ENCODE data around the gene HSP90AB1.

The HSP90AB1 gene

GRCh38 chr6:44246663-44247337 lies at the start of gene HSP90AB1:
Gene HSP90AB1 (plus strand): TSS chr6:44247101. CDS start chr6:44248630, 1,529 bp downstream.
- intact Hi-C loops (cut with micrococcal nuclease), result no loop called here
- Mint-ChIP-seq H3K36me3 (ENCODE audit: low read depth) (peaks cover 57% of the 10 kb centered on the region), H3K4me3 (peak within 1 kb of the TSS; percentile 97), H3K27me3 (peaks cover 5% of the 10 kb centered on the region), H3K27ac (peak within 1 kb of the TSS; percentile 92), H3K9me3 (no peaks in the 10 kb centered on the region), H3K4me1 (ENCODE audit: low read depth) (peaks cover 47% of the 10 kb centered on the region)

GRCh38 chr6:44198684-44199083 lies 48.2 kb upstream of the HSP90AB1 start:
- no peaks in the 10 kb centered on the region for H3K9me3 Mint-ChIP-seq

GRCh38 chr6:44199883-44200282 lies 47.0 kb upstream of the HSP90AB1 start:
- Mint-ChIP-seq H3K9me3 (no peaks in the 10 kb centered on the region), H3K4me3 (no peak overlapping the region), H3K36me3 (ENCODE audit: low read depth) (no peaks in the 10 kb centered on the region), H3K4me1 (ENCODE audit: low read depth) (peaks cover 6% of the 10 kb centered on the region), H3K27me3 (peaks cover 2% of the 10 kb centered on the region), H3K27ac (no peak overlapping the region)
- intact Hi-C loops (cut with micrococcal nuclease), result no loop called here

More at GRCh38 chr6:44198684-44199083, 48.2 kb upstream of the HSP90AB1 start:
- Mint-ChIP-seq H3K27me3 (peaks cover 2% of the 10 kb centered on the region), H3K36me3 (ENCODE audit: low read depth) (no peaks in the 10 kb centered on the region), H3K4me1 (ENCODE audit: low read depth) (peaks cover 6% of the 10 kb centered on the region), H3K4me3 (no peak overlapping the region), H3K27ac (no peak overlapping the region)
- intact Hi-C loops (cut with micrococcal nuclease), result no loop called here

- intact Hi-C loops (cut with micrococcal nuclease), result no loop called here
- Mint-ChIP-seq H3K36me3 (ENCODE audit: low read depth) (no peaks in the 10 kb centered on the region), H3K27ac (no peak overlapping the region), H3K27me3 (no peaks in the 10 kb centered on the region), H3K4me1 (ENCODE audit: low read depth) (peaks cover 6% of the 10 kb centered on the region), H3K4me3 (no peak overlapping the region), H3K9me3 (no peaks in the 10 kb centered on the region)
Observed at GRCh38 chr6:44201200-44201599, 45.7 kb upstream of the HSP90AB1 start.

DNA sequence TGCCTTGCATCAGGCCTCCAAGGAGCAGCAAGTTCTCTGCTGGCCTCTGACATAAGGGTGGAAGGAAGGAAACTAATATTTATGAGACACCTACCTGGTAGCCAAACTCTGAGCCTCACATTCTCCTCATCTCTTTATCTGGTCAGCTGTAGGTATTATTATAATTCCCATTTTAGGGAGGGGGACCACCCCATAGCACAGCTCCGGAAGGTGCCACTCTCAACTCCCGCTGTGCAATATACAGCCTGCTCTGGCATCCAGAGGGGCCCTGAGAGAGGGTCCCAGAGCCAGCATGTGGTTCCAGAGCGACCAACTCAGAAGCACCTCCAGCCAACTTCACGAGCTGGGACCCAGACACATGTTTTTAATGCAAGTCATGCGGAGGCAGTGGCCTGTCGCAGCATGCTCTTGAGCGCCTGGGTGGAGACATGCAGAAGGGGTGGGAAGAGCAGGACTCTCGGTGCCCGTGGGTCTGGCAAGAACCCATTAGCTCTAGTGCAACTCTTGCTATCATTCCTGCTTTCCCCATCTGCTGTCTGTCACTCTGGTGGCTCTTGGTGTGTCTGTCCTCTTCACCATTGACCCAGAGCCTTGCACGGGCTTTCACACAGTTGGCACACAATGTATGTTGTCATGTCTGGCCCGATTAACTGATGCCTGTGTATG lies 45.1 kb upstream of the HSP90AB1 start:
- Mint-ChIP-seq H3K9me3 (no peaks in the 10 kb centered on the region), H3K27me3 (no peaks in the 10 kb centered on the region), H3K27ac (no peak overlapping the region), H3K4me1 (ENCODE audit: low read depth) (peaks cover 6% of the 10 kb centered on the region), H3K36me3 (ENCODE audit: low read depth) (no peaks in the 10 kb centered on the region), H3K4me3 (no peak overlapping the region)
- intact Hi-C loops (cut with micrococcal nuclease), result no loop called here

GRCh38 chr6:44202332-44202971 lies 44.4 kb upstream of the HSP90AB1 start:
- H3K4me3 Mint-ChIP-seq, result no peak overlapping the region
- no peaks in the 10 kb centered on the region for H3K27me3 Mint-ChIP-seq
- H3K27ac Mint-ChIP-seq, result no peak overlapping the region

GRCh38 chr6:44202972-44203750 lies 43.7 kb upstream of the HSP90AB1 start:
- no peaks in the 10 kb centered on the region for H3K36me3 Mint-ChIP-seq (ENCODE audit: low read depth)
- H3K4me3 Mint-ChIP-seq, result no peak overlapping the region
- H3K27me3 Mint-ChIP-seq, result no peaks in the 10 kb centered on the region
- intact Hi-C loops (cut with micrococcal nuclease), result no loop called here
- no peak overlapping the region for H3K27ac Mint-ChIP-seq
- H3K4me1 Mint-ChIP-seq (ENCODE audit: low read depth), result peaks cover 6% of the 10 kb centered on the region
- H3K9me3 Mint-ChIP-seq, result no peaks in the 10 kb centered on the region

More at GRCh38 chr6:44202332-44202971, 44.4 kb upstream of the HSP90AB1 start:
- intact Hi-C loops (cut with micrococcal nuclease), result no loop called here
- Mint-ChIP-seq H3K9me3 (no peaks in the 10 kb centered on the region), H3K36me3 (ENCODE audit: low read depth) (no peaks in the 10 kb centered on the region), H3K4me1 (ENCODE audit: low read depth) (peaks cover 6% of the 10 kb centered on the region)

GRCh38 chr6:44203955-44204354 lies 42.9 kb upstream of the HSP90AB1 start:
- Mint-ChIP-seq H3K36me3 (ENCODE audit: low read depth) (no peaks in the 10 kb centered on the region), H3K27me3 (no peaks in the 10 kb centered on the region), H3K27ac (no peak overlapping the region), H3K4me1 (ENCODE audit: low read depth) (peaks cover 6% of the 10 kb centered on the region), H3K4me3 (no peak overlapping the region), H3K9me3 (no peaks in the 10 kb centered on the region)
- intact Hi-C loops (cut with micrococcal nuclease), result no loop called here

- no peak overlapping the region for H3K4me3 Mint-ChIP-seq
- no peaks in the 10 kb centered on the region for H3K9me3 Mint-ChIP-seq
- H3K27me3 Mint-ChIP-seq, result no peaks in the 10 kb centered on the region
- peak overlapping the region; percentile 18 for H3K27ac Mint-ChIP-seq
- intact Hi-C loops (cut with micrococcal nuclease), result no loop called here
- H3K4me1 Mint-ChIP-seq (ENCODE audit: low read depth), result peaks cover 12% of the 10 kb centered on the region
- H3K36me3 Mint-ChIP-seq (ENCODE audit: low read depth), result no peaks in the 10 kb centered on the region
Observed at GRCh38 chr6:44207966-44208365, 38.9 kb upstream of the HSP90AB1 start.

- Mint-ChIP-seq H3K4me3 (no peak overlapping the region), H3K9me3 (no peaks in the 10 kb centered on the region), H3K4me1 (ENCODE audit: low read depth) (peaks cover 16% of the 10 kb centered on the region), H3K36me3 (ENCODE audit: low read depth) (no peaks in the 10 kb centered on the region), H3K27ac (peak overlapping the region; percentile 10), H3K27me3 (no peaks in the 10 kb centered on the region)
- intact Hi-C loops (cut with micrococcal nuclease), result no loop called here
Observed at GRCh38 chr6:44211284-44211683, 35.6 kb upstream of the HSP90AB1 start.

- peaks cover 46% of the 10 kb centered on the region for H3K4me1 Mint-ChIP-seq (ENCODE audit: low read depth)
- intact Hi-C loops (cut with micrococcal nuclease), result no loop called here
Observed at GRCh38 chr6:44214307-44214706, 32.6 kb upstream of the HSP90AB1 start.

DNA sequence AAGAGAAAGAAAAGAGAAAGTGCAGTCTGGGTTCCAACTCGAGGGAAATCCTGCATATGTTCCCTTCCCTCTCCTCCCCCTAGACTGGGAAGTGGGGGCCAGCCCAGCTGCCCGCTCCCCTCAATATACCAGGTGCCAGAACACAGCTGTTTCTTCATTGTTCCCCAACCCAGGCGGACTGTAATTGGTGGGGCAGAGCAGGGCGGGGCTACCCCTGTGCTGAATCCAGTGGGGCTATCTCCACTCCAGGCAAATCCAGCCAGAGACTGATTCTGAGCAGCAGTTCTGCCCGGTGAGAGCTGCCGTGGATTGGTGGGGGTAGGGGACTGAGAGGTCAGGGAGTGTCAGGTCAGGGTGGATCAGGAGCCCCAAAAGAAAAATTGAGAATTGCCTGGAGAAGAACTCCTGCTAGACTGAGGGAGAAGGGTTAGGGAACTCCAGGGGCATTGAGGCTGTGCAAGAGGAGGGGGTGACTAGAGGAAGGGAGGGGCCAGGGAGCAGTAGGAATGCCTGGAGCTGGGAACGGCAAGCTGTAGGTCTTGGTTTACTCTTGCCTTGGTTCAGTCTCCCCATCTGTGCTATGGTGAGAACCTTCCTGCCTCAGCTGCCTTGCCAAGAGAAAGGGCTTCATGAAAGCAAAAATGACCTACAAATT lies 30.1 kb upstream of the HSP90AB1 start, which contains the start of gene MYMX:
Gene MYMX, plus strand, starts transcription at position 250 of the 655 bp plus-strand sequence. CDS start 546 bp downstream, outside the sequence.
- intact Hi-C loops (cut with micrococcal nuclease), result no loop called here
- H3K4me1 Mint-ChIP-seq (ENCODE audit: low read depth), result peaks cover 52% of the 10 kb centered on the region
- peak within 1 kb of the TSS; percentile 2 for H3K27ac Mint-ChIP-seq
- H3K36me3 Mint-ChIP-seq (ENCODE audit: low read depth), result no peaks in the 10 kb centered on the region
- peaks cover 3% of the 10 kb centered on the region for H3K27me3 Mint-ChIP-seq
- H3K9me3 Mint-ChIP-seq, result no peaks in the 10 kb centered on the region
- H3K4me3 Mint-ChIP-seq, result no peak within 1 kb of the TSS

More at GRCh38 chr6:44214307-44214706, 32.6 kb upstream of the HSP90AB1 start:
- no peak overlapping the region for H3K4me3 Mint-ChIP-seq
- H3K9me3 Mint-ChIP-seq, result no peaks in the 10 kb centered on the region
- H3K27me3 Mint-ChIP-seq, result peaks cover 3% of the 10 kb centered on the region
- no peak overlapping the region for H3K27ac Mint-ChIP-seq
- no peaks in the 10 kb centered on the region for H3K36me3 Mint-ChIP-seq (ENCODE audit: low read depth)

Measured in dendritic cell treated with granulocyte-macrophage colony-stimulating factor and Interleukin-4, amounts not matched to agents 40 ng/mL and 50 ng/mL, for 4 days (primary cell).